ENCODE measurements around the gene COL11A2. TPM values are rescaled to one million over a fixed set of nuclear protein-coding genes. Genes with fewer than 3 reads are reported as not detected.

The COL11A2 gene
- total RNA-seq: under 0.01 and 0.15 TPM in 2 replicates

DNA sequence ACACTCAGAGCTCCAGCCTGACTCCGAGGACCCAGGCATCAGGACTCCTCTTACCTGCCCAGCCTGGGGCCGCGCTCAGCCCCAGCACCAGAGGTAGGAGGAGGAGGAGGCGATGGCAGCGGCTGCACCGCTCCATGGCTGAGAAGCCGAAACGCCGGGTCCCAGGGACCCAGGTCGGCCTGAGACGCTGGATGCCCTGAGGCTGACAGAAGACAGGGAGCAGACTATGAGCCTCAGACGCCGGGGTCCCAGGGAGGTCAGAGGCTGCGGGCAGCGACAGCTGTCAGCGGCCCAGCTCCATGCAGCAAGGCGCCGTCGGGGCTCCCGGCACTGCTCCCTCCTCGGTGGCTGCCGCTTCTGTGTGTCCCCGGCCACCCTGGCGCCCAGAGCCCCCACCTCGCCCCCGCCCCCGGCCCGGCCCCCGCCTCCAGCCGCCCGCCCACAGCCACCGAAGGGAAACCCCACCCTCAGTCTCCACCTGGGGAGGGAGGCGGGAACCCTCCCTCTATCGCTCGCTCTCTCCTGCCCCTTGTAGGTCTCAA, at the start of gene COL11A2:
Gene COL11A2 (minus strand): TSS at position 363 of the 542 bp plus-strand sequence. CDS start 227 bp downstream, at position 136.

DNA sequence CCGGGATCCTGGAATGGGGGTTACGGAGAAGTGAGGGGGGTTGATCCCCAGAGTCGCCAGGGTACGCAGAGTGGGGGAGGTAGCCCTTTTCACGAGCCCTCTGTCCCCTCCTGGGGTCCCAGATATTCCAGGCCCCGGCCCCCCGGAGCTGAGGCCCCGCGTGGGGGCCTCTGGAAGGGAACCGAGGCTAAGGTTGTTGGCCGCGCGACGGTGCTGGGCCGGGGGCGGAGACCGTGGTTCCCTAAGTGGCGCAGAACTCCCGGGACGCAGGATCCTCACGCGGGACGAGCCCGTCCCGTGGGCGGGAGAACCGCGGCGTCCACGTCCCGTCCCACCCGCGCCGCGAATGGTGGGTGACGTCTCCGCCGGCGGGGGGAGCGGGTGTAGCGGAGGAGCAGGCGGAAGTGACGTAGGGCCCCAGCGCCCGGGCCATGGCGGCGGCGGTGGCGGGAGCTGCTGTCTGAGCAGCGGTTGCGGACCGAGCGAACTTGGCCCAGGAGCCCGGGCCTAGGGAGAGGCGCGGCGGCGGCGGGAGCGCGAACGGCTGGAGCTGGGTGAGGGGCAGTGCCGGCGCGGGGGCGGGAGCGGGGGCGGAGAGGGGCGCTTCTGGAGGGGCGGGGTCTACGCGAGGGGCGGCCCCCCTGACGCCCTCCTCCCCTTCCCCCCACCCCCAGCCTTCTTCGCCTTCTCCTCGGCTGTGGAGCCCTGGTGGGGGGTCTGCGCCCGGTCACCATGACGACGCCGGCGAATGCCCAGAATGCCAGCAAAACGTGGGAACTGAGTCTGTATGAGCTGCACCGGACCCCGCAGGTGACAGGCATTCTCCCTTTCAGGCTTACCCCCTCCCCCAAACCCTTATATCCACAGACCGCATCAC, 16.1 kb upstream of the COL11A2 start, which contains the start of gene RING1:
Gene RING1 (plus strand): TSS at position 410 of the 877 bp plus-strand sequence. CDS start 323 bp downstream, at position 733.

DNA sequence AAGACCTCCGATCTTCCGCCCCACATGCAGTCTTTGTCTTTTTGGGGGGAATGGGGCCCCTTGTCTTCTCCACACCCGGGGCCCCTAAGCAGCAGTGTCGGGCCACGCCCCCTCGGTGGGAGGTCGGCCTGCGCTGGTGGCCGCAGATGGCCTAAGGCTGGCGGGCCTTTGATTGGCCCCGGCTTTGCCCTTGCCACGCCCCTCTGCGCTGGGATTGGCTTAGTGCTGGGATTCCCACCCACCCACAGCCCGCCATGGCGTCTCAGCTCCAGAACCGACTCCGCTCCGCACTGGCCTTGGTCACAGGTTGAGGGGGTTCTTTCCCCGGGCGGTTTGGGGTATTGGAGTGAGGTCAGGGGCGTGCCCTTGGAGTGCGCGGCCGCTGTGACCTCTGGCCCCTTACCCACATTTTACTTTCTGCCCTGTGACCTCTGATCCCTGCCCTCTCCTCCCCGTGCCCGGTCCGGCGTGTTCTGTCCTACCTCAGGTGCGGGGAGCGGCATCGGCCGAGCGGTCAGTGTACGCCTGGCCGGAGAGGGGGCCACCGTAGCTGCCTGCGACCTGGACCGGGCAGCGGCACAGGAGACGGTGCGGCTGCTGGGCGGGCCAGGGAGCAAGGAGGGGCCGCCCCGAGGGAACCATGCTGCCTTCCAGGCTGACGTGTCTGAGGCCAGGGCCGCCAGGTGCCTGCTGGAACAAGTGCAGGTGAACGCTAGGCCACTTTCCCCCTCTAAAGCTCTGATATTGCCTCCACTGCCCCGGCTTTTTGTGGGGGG, 12.3 kb upstream of the COL11A2 start, which contains the start of gene HSD17B8:
Gene HSD17B8 (plus strand): TSS at position 241 of the 776 bp plus-strand sequence. CDS start 14 bp downstream, at position 255.

DNA sequence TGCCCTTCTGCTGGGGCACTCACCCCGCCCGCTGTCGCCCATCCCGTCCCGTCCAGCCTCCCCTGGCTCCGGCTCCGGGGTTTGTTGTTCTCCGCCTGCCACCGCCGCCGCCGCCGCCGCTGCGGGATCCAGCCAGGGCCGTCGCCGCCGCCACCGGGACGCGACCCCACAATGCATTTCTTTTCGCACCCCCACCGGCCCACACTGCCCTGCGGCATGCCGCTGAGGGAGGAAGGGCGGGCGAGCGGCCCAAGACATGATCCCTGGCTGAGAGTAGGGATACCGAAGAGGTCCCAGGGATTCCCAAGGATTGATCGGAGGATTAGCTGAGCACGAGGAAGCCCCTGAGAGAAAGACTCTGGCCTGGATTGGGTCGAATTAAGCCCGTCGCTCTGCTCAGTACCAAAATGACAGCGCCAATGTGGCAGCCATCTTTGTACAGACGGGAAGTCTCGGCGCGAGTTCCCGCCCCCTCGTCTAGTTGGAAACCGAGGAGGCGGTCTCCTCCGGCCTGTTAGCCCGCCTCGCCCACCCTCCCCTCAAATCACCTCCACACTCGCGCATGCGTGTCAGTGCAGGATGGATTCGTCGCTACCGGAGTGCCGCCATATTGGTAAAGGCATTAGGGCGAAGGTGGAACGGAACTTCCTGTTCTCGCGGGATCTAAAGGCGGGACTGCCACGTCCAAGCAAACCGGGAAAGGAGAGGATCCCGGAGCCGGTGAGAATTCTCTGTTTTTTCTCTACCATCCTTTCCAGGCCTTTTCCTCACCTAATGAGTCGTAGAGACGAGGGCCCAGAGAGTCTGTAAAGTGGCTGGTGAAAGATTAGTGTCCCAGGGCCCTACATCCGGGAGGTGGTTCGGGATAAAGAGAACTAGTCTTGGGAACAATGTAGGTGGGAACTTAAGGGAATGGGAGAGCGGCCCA, 8.2 kb upstream of the COL11A2 start, which contains the start of the genes RXRB and SLC39A7:
Gene RXRB (minus strand): TSS at position 447 of the 928 bp plus-strand sequence. CDS start 189 bp downstream, at position 258.
Gene SLC39A7 (plus strand): TSS at position 649 of the 928 bp plus-strand sequence. CDS start 379 bp downstream, outside the sequence.

Other genes with a start within 250 kb of the COL11A2 start
- 0.32 and 2.1 TPM in 2 replicates for gene HLA-DMA, start 239.4 kb downstream of the COL11A2 start, total RNA-seq
- 41.9 and 69.0 TPM in 2 replicates for gene BRD2, start 223.9 kb downstream of the COL11A2 start, total RNA-seq
- gene HLA-DOA, start 182.9 kb downstream of the COL11A2 start, total RNA-seq: under 0.01 TPM in 1 of 2 replicates, not detected in the other
- 0.65 and 3.6 TPM in 2 replicates for gene HLA-DPA1, start 118.8 kb downstream of the COL11A2 start, total RNA-seq
- 20.1 and 23.1 TPM in 2 replicates for gene HLA-DPB1, start 116.5 kb downstream of the COL11A2 start, total RNA-seq
- gene RXRB, start 8.2 kb upstream of the COL11A2 start, total RNA-seq: 17.9 and 18.5 TPM in 2 replicates
- 94.4 and 109 TPM in 2 replicates for gene SLC39A7, start 8.4 kb upstream of the COL11A2 start, total RNA-seq
- gene HSD17B8, start 12.2 kb upstream of the COL11A2 start, total RNA-seq: 11.0 and 12.3 TPM in 2 replicates
- gene RING1, start 16.0 kb upstream of the COL11A2 start, total RNA-seq: 21.1 and 24.0 TPM in 2 replicates
- 23.1 and 26.3 TPM in 2 replicates for gene VPS52, start 79.4 kb upstream of the COL11A2 start, total RNA-seq
- 2,997 and 4,260 TPM in 2 replicates for gene RPS18, start 79.6 kb upstream of the COL11A2 start, total RNA-seq
- 1.6 and 3.3 TPM in 2 replicates for gene B3GALT4, start 84.7 kb upstream of the COL11A2 start, total RNA-seq
- gene WDR46, start 96.8 kb upstream of the COL11A2 start, total RNA-seq: 106 and 144 TPM in 2 replicates
- gene PFDN6, start 97.1 kb upstream of the COL11A2 start, total RNA-seq: 57.8 and 82.8 TPM in 2 replicates
- 33.1 and 39.3 TPM in 2 replicates for gene RGL2, start 106.5 kb upstream of the COL11A2 start, total RNA-seq
- 37.7 and 46.4 TPM in 2 replicates for gene TAPBP, start 121.6 kb upstream of the COL11A2 start, total RNA-seq
- 12.3 and 12.8 TPM in 2 replicates for gene ZBTB22, start 125.3 kb upstream of the COL11A2 start, total RNA-seq
- gene DAXX, start 130.5 kb upstream of the COL11A2 start, total RNA-seq: 40.6 and 46.7 TPM in 2 replicates
- 30.2 and 37.4 TPM in 2 replicates for gene KIFC1, start 199.4 kb upstream of the COL11A2 start, total RNA-seq
- gene PHF1, start 218.5 kb upstream of the COL11A2 start, total RNA-seq: 7.5 and 10.0 TPM in 2 replicates
- 43.2 and 60.5 TPM in 2 replicates for gene CUTA, start 225.6 kb upstream of the COL11A2 start, total RNA-seq
- gene SYNGAP1, start 227.6 kb upstream of the COL11A2 start, total RNA-seq: 1.2 and 1.3 TPM in 2 replicates

Measured in epithelial cell of umbilical artery (primary cell).